CD4-positive, alpha-beta T cell treated with Interleukin-6 for 4 hours (primary cell): Measurements from ENCODE around the gene ADAM11.

Experiments
- DNase-seq: peaks from one replicate; pipeline ENCODE4 v3.0.0-alpha.2; 2020; ENCODE audit warnings: mixed read lengths

Gene ADAM11

DNA sequence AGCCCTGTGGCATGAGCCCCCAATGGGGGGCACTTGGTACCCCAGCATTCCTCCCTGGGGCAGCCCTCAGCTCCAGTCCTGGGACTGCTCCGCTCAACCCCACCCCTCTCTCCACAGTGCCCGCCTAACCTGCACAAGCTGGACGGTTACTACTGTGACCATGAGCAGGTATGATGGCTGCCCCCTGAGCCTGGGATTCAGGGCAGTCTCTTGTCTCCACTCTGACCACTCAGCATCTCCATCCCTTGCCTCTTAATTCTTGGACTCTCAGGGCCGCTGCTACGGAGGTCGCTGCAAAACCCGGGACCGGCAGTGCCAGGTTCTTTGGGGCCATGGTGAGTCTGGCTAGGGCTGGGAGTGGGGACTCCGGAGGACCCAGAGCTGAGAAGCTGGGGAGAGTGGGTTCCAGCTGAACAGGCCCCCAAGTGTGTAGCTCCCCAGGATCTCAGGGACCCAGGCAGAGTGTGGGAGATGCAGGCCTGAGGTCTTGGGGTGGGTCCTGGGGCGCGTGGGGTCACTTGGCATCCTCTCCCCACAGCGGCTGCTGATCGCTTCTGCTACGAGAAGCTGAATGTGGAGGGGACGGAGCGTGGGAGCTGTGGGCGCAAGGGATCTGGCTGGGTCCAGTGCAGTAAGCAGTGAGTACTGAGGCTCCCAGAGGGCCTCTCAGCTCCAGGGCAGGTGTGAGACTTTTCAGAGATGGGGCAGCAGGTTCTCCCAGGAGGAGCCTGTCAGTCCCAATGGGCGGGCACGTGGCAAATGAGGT lies 18.0 kb downstream of the ADAM11 start:
- DNase-seq = no peak

DNA sequence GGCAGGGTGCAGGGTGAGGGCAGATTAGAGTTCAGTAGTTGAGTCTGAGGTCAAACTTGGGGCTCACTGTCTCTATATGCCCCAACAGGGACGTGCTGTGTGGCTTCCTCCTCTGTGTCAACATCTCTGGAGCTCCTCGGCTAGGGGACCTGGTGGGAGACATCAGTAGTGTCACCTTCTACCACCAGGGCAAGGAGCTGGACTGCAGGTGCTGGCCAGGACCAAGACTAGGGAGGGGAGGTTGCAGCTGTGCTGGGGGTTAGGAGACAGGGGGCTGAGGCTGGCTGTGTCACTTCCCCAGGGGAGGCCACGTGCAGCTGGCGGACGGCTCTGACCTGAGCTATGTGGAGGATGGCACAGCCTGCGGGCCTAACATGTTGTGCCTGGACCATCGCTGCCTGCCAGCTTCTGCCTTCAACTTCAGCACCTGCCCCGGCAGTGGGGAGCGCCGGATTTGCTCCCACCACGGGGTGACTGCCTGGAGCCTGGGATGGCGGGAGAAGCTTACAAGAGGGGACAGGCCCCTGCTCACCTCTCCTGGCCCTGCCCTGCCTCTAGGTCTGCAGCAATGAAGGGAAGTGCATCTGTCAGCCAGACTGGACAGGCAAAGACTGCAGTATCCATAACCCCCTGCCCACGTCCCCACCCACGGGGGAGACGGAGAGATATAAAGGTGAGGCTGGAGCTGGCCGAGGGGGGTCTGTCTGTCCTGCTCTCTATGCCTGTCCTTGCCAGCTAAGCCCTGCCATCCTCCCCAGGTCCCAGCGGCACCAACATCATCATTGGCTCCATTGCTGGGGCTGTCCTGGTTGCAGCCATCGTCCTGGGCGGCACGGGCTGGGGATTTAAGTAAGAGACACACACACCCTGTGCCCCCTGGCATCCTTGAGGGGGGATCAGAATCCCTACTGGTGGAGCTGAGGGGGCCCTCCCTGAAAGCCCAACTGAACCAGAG lies 18.9 kb downstream of the ADAM11 start:
- DNase-seq = no peak

DNA sequence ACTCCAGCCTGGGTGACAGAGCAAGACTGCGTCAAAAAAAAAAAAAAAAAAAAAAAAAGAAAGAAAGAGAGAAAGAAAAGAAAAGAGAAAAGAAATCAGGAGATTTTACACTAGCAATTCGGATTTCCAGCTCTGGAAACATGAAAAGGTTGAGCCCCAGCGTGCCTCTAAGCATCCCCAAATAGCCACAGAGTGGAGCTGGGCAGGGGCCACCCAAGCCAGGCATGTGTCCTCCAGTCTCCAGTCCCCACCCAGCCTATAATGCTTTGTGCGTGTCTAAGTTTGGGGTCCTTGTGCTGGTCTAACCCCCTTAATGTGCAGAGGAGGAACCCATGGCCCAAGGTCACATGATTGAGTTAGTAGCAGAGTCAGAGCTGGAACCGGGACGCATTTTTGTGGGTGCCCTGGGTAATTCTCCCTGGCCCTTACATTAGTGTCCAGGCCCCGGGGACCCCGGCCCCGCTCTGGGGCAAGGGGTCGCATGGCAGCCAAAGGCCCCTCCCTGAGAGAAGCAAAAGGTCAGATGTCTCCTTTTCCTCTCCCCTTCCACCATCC lies 19.9 kb downstream of the ADAM11 start:
- DNase-seq = no peak

DNA sequence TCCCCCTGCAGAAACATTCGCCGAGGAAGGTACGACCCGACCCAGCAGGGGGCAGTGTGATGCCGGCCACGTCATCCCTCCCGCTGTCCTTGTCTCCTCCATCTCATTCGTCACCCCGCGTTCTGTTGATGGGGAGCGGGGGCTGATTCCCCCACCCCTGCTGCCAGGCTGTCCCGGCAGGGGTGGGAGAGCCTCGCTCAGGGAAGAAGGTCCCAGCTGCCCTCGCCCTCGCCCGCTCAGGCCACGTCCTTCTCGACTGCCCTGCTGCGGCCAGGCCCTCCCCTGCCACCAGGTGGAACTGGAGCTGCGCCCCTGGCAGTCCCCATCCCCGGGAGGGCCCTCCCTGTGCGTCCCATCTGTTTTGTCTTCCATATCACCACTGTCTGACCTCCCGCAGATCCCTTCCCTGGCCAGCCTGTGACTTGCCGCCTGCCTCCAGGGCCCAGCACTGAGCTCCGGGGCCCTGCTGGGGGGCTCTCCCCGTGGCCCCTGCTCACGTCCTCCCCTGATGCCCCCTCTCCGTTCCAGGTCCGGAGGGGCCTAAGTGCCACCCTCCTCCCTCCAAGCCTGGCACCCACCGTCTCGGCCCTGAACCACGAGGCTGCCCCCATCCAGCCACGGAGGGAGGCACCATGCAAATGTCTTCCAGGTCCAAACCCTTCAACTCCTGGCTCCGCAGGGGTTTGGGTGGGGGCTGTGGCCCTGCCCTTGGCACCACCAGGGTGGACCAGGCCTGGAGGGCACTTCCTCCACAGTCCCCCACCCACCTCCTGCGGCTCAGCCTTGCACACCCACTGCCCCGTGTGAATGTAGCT lies 20.6 kb downstream of the ADAM11 start:
- DNase-seq = peak; percentile 87

GRCh38 chr17:44780161-44780560 lies 21.4 kb downstream of the ADAM11 start:
- no peak for DNase-seq

- no peak for DNase-seq
These were observed 22.2 kb downstream of the ADAM11 start for GRCh38 chr17:44780845-44781480.

DNA sequence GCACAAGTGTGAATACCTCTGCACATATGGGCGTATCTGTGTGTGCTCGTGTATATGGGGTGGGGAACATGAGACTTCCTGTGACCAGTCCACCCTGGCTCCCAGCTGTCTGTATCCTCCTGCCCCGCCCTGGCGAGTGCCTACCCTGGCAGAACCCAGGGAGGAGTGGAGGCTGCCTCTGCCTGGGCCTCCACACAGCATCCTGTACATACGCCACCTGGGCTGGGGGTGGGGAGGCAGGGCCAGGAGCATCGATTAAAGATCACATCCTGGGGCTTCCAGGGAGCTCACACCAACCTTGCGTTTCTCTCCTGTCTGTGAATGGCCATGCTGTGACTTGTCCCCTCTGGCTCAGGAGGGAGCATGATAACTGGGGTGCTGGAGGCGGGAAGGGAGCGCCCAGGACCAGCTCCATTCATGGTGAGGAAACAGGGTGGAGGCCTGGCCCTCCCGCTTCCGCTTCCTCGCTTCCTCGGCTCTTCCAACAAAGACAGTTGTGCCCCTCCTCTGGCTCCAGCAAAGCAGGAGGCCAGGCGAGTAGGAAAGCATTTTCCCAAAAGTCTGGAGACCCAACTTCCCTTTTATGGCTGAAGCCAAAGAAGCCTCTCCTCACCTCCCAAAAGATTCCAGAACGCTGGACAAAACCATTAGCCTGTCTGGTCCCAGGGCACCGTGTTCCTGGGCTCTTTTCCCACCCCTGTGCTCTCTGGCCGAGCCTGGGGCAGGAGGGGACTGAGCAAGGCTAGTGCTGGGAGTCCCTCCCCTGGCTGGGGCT lies 22.9 kb downstream of the ADAM11 start:
- DNase-seq = no peak

DNA sequence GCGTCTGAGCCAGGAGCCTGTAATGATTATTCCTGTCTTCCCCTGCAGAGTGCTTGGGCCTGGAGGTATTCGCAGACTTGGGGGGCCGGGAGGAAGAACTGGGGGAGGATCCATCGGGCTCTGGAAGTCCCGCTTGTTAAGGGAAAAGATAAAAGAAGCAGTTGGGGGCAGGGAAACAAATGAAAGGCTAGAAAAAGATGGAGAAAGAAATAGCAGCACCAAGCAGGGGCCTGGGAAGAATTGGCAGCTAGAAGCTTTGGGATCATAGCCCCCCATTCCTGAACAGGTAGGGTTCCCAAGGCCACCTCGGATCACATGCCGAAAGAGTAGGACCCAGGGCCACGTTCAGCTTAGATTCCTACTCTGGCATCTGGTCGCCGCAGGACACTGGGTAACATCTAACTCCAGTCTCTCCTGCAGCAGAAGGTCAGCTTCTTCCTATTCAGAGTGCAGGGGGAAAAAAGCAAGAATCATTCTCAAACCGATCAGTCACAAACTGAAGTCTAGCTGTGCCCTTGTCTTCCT lies 23.6 kb downstream of the ADAM11 start:
- no peak for DNase-seq

GRCh38 chr17:44785921-44786320 lies 27.1 kb downstream of the ADAM11 start:
- DNase-seq = no peak

- no peak for DNase-seq
These were observed 27.8 kb downstream of the ADAM11 start for GRCh38 chr17:44786551-44787081.

DNA sequence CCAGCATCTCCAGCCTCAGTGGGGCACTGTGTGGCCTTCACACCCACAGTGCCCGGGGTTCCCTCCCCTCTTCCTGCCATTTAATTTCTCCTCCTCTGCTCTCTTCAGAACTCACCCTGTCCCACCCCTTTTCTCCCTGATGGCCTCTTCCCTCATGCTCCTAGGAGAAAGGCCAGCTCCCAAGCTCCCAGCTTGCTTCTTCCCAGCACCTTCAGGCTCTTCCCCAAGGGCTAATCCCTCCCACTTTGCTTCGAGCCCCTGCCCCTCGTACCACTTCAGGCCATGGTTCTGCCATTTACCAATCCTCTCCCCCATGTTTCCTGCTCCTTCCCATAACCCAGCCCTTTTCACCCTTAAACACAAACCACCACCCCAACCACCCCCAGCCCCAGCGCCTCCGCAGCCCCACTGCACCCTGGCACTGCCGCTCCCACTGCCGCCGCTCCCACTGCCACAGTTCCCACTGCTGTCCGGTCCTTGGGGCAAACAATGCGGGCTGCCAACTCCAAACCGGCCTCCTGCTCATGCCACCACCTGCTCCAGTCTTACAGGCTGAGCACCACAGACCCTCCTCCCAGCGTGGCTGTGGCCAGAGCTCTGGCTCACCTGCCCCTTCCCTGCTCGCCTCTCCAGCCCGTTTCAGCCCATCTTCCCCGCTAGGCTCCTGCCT lies 28.6 kb downstream of the ADAM11 start:
- no peak for DNase-seq

DNA sequence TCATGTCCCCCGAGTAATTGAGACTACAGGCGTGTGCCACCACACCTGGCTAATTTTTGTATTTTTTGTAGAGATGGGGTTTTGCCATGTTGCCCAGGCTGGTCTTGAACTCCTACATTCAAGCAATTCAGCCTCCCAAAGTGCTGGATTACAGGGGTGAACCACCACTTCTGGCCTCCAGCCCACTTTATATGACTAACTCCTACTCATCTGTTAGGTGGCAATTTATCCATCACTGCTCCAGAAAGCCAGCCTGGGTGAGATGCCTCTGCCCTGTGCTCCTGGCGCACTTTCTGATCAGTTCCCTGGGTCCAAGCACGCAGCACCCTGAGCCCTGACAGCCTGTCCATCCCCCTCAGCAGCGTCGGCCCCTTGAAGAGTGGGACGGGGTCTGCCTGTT lies 29.4 kb downstream of the ADAM11 start:
- DNase-seq = no peak

DNA sequence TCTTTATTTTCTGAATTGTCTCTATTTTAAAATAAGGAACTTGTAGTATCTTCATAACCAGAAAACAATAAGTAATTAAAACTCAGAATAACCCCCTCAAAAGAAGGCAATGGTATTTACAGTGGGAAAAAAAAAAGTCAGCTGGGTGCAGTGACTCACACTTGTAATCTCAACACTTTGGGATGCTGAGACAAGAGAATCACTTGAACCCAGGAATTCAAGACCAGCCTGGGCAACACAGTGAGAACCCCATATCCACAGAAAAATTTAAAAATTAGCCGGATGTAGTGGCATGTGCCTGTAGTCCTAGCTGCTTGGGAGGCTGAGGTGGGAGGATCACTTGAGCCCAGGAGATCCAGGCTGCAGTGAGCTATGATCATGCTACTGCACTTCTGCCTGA lies 33.5 kb downstream of the ADAM11 start:
- no peak for DNase-seq

- DNase-seq = no peak
These were observed 35.4 kb downstream of the ADAM11 start for GRCh38 chr17:44793885-44794842.

- DNase-seq = no peak
These were observed 36.1 kb downstream of the ADAM11 start for GRCh38 chr17:44794851-44795413.

DNA sequence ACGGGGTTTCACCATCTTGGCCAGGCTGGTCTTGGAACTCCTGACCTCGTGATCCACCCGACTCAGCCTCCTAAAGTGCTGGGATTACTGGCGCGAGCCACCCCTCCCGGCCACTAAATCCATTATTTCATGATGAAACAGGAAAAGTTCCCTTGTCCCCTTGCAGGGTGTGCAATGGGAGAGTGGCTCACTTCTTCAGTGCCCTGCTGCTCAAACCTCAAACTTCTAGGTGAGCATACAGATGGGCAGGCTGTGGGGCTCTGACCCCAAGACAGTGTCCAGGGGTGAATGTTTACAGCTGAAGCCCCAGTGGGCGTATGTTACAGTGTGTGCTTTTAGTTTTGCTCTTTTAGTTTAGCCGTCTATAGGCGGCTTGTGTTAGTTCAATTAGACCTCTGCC lies 36.6 kb downstream of the ADAM11 start:
- DNase-seq = no peak

DNA sequence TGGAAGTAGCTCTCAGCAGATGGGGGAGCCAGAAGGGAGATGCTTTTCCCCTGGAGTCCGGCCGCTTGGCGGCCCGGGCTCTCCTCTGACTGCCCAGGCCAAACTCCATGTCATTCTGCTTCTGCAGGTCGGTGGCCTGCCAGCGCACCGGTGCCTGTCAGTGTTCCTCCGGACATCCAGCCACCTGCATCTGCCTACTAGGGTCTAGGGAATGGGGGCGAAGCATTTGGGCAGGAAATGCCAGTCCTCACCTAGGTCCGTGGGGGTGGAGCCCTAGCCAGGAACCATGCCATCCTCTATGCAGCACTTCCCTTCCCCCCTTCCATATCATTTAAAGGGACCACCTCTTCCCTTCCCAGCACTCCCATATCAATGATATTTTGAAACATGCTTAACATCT lies 37.1 kb downstream of the ADAM11 start:
- no peak for DNase-seq

GRCh38 chr17:44796731-44797130 lies 37.9 kb downstream of the ADAM11 start:
- DNase-seq = no peak

DNA sequence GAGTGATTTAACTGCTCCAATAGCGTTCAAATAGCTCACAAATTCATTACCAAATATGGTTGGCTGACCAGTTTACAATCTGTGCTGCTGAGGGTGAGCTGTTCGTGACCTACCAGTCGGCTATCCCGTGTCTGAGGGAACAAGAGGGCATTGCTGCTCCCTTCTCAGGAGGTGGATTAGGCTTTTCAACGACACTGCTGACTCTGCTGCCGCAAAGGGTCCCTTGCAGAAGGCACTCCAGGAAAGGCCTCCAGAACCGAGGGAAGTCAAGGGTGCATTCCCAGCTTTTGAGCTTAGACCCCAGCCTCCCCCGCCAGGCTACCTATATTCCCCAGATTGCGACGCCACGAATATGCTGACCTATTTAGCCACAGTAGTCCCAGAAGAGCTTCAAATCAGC lies 39.0 kb downstream of the ADAM11 start:
- DNase-seq = no peak
